Peyer's patch (tissue), 4 donors: ENCODE data around the gene USP24.

Source experiments
- CTCF ChIP-seq, 6 experiments: fragments of 450-650 bp in 4 of 6; fragments of 200-600 bp in 2 of 6; sonication (generic) in 1 of 6; IDR thresholded peaks; one replicate each; pipeline ENCODE4 v1.5.1; 2017 to 2019; ENCODE audit warnings: antibody characterized with exemption in 6 of 6, mild to moderate bottlenecking in 3 of 6, moderate library complexity in 1 of 6
- POLR2A ChIP-seq, 2 donors: fragments of 450-650 bp; IDR thresholded peaks; one replicate each; pipeline ENCODE4 v1.5.1; 2017; ENCODE audit warnings: antibody characterized with exemption in 2 of 2, mild to moderate bottlenecking in 2 of 2, moderate library complexity in 2 of 2

- TF ChIP-seq CTCF (IDR thresholded peaks at IDR 0.05) (no peak), POLR2A (IDR thresholded peaks at IDR 0.05) (no peak)
Observed at GRCh38 chr1:55078470-55078869, 136.7 kb downstream of the USP24 start.
